ENCODE data around the gene SCAMP1.
"Not testable (repeated sequence)": the region's sequence is repeated elsewhere in the genome, so short reads cannot be mapped to it uniquely, and the experiment has no call there.

SCAMP1 gene

DNA sequence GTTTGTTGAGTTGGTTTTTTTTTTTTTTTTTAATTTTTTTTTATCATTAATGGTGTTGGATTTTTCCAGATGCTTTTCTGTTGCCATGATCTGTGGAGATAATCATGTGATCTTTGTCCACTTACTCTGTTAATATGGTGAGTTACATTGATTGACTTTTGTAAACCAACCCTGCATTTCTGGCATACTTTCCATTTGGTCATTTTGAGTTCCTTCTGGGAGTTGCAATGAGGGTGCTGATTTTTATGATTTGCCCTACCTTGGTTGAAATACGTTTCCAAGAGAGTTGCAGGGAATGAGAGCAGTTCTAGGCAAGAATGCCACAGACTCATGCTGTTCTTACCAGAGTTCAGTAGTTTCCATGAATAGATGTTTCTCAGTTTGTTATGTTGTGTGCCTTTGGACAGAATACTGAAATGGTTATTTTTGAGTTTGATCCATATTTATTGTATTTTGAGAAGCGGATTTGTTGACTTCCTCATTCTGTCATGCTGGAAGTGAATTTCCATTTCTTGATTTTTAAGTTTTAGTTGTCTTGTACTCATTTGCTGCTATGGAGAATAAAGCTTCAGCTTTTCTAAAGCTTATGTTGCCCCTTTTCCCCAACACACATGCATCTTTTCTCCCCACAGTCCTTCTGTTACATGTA, 69.0 kb downstream of the SCAMP1 start:
- no peak for DNase-seq

GRCh38 chr5:78430866-78431265, 70.4 kb downstream of the SCAMP1 start:
- no peak for DNase-seq

DNA sequence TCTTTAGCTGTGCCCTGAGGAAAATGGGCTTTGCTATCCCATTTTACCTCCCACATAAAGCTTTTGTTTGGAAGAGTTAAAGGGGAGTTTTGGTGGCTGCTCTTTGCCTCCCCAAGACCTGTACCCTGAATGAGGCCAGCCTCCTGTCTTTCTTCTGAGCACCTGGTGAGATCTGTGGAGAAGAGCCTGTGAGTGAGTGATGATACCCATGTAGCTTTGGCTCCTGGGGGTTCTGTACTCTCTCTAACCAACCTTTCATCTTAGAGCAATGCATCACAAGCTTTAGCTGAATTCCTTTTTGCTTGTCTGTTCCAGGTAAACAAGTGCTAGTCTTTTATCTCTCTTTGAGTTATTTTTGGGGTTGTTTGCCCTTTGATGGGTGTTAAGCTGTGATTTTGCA, 73.6 kb downstream of the SCAMP1 start:
- no peak for DNase-seq

DNA sequence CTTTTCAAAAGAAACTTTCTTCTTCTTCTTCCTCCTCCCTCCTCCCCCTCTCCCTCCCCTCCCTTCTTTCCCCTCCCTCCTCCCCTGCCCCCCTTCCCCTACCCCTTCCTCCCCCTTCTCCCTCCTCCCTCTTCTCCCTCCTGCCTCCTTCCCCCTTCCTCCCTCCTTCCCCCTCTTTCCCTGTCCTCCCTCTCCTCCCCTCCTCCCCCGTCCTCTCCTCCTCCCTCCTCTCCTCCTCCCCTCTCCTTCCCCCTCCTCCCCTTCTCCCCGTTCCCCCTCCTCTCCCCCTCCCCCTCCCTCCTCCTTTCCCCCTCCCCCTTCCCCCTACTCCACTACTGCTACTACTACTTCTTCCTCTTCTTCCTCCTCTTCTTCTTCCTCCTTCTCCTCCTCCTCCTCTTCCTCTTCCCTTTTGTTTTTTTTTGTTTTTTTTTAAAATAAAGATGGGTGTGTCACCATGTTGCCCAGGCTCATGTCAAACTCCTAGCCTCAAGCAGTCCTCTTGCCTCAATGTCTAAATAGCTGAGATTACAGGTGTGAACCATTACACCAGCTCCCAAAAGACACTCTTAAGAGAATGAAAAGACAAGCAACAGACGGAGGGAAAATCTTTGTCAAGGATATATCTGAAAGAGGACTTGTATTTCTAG, 87.5 kb downstream of the SCAMP1 start:
- no peak for DNase-seq

DNA sequence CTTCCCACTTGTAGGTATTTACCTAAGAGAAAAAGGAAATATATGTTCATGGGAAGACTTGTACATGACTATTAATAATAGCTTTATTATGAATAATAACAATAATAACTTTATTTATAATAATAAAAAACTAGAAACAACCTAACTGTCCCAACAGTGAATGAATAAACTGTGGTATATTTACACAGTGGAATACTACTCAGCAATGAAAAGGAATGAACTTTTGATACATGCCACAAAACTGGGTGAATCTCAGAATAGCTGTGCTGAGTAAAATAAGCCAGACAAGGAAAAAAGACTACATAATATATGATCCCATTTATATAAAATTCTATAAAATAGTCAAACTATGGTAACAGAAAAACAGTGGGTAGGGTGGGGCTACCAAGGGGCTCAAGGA, 88.7 kb downstream of the SCAMP1 start:
- DNase-seq: no peak

DNA sequence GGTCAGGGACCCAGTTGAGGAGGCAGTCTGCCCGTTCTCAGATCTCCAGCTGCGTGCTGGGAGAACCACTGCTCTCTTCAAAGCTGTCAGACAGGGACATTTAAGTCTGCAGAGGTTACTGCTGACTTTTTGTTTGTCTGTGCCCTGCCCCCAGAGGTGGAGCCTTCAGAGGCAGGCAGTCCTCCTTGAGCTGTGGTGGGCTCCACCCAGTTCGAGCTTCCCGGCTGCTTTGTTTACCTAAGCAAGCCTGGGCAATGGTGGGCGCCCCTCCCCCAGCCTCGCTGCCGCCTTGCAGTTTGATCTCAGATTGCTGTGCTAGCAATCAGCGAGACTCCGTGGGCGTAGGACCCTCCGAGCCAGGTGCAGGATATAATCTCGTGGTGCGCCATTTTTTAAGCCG, 97.1 kb downstream of the SCAMP1 start:
- DNase-seq: not testable (repeated sequence)

- DNase-seq: no peak
Measured at GRCh38 chr5:78458843-78459242, 98.4 kb downstream of the SCAMP1 start.

- DNase-seq: no peak
Measured at GRCh38 chr5:78467140-78467539, 106.7 kb downstream of the SCAMP1 start.

- no peak for DNase-seq
Measured at GRCh38 chr5:78467752-78468357, 107.4 kb downstream of the SCAMP1 start.

DNA sequence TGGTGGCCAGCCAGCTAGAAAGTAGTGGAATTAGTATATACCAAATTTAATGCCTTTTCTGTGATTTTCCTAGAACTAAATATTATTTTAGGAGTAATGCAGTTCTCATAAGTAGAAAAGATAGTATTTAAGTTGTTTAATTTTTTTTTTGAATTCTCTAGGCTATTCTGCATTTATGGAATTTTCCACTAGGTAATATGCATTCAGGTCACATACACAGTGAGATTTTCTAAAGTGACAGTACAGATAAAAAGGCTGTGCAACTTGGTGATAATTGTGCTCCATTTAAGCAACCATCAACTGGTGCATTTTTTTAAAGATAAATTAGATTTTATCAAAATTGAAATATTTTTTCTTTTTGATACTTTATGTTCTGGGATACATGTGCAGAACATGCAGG, 111.5 kb downstream of the SCAMP1 start:
- no peak for DNase-seq

GRCh38 chr5:78472469-78473106, 112.2 kb downstream of the SCAMP1 start:
- no peak for DNase-seq

GRCh38 chr5:78473751-78474150, 113.3 kb downstream of the SCAMP1 start:
- DNase-seq: no peak

DNA sequence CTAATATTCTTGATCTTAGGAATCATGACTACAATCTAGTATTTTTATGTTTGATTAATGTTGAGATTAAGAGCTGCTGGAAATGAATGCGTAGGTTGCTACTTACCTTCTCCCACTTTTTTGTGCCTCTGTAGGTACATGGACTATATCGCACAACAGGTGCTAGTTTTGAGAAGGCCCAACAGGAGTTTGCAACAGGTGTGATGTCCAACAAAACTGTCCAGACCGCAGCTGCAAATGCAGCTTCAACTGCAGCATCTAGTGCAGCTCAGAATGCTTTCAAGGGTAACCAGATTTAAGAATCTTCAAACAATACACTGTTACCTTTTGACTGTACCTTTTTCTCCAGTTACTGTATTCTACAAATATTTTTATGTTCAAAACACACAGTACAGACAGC, 115.0 kb downstream of the SCAMP1 start:
- no peak for DNase-seq

DNA sequence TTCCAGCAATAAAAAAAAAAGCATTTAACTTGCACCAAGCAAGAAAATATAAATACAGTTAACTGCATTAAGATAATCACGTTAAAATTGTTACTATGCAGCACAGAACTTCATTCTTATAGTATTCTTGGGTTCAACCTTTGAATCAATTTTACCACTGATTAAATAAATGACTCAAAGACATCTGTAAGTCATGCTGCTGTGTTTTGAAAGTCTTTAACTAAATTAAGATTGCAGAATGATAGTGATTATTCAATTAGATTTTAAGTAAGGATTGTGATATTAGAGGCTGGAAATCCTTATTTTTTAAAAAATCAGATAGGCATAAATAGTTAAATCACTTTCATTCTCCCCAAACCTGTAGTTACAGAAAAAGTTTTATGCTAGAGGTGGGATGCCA, 116.4 kb downstream of the SCAMP1 start:
- DNase-seq: no peak

GRCh38 chr5:78482948-78483347, 122.5 kb downstream of the SCAMP1 start:
- no peak for DNase-seq

DNA sequence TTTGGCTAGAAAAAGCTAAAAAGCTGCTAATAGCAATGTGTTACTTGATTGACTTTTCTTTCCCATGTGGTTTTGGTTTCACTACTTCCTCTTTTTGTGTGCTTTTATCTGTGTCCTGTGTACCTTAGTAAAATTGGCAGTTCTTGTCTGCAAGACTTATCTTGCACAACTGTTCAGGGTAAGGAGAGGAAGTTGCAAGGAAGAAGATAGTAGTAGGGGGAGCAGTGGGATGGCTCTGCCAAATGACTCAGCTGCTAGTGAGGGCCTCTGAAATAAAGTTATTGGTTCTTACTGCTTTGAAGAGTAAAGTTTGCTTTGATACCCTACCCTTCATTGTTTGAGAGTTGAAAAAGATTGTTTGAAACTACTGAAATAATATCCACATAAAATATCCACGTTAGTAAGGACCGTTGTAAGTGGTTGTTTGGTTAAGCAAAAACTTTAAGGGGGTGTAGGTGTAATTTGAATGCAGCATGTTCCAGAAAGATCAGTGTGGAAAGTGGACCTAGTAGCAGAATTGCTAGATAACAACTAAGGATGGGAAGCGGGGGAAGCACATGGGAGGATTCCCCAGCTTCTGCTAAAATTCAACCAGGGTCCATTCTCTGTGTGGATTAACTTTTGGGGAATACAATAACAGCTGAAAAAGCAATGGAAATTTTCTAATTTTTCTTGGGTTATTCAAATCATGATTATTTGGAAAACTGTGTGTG, 123.5 kb downstream of the SCAMP1 start:
- no peak for DNase-seq

GRCh38 chr5:78486218-78486617, 125.8 kb downstream of the SCAMP1 start:
- DNase-seq: no peak

DNA sequence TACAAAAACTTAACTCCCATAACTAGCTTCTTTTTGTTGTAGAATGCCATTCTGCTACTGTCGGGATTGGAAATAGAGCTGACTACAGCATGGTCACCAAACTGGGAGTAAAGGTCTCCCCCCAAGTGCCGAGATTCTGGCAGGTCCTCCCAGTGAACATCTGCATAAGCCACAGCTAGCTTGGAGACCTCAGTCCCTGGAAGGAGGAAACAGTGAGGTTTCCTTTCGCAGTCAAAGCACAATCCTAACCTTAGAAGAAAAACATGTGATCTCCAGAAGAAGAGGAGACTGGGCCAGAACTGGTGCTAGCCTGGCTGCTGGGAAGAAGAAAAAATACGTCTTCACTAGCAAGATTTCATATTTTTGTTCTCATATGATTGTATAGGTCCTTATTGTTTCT, 127.4 kb downstream of the SCAMP1 start:
- no peak for DNase-seq

DNA sequence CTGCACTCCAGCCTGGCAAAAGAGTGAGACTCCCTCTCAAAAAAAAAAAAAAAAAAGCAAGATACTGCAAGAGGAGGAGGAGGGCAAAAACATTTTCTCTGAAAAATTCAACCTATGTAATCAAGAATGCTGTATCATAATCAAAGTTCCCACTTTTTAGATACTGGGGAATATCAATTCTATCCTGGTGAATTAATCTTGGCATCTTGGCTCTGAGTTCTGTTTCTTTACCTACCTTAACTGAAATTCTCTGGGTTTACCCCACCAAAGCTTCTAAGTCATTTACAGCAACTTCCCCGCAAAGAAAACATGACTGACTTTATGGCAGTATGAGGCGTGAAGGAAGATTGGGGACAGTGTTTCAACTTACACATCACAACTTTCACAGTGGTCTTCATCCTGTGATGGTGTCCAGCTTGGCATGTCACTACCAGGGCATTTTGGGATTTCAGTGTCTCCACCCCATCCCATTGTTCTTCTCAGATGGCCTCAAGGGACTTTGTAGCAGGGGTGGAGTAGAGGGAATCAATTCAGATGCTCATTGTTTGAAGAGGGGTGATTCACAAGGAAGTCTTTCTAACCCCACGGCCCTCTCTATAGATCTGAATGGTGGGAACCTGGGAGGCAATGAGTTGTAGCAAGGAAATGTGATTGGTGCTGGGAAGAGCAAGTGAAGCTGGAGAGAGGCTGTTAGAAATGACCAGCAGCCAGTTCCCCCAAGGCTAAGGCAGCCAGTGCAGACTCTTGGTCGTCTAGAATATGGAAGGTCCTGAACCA, 130.5 kb downstream of the SCAMP1 start:
- DNase-seq: no peak

DNA sequence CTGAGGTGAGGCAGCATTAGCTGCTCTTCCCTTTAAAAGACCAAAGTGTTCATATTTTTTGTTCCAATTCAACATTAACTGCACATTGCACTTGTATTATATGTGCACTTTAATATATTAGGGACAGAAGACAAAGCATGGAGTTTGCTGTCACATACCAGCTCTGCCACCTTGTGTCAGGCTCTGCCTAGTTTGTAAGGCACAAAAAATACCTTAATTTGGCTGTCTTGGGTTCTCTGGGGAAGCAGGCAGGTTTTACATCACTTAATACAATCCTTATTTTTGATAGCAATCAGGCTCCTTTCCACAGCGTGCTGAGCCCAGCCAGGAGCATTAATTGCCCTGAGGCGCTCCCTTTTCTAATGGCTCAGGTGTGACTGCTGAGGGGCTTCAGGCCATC, 131.8 kb downstream of the SCAMP1 start:
- no peak for DNase-seq

- DNase-seq: no peak
Measured at GRCh38 chr5:78492650-78493049, 132.2 kb downstream of the SCAMP1 start.

DNA sequence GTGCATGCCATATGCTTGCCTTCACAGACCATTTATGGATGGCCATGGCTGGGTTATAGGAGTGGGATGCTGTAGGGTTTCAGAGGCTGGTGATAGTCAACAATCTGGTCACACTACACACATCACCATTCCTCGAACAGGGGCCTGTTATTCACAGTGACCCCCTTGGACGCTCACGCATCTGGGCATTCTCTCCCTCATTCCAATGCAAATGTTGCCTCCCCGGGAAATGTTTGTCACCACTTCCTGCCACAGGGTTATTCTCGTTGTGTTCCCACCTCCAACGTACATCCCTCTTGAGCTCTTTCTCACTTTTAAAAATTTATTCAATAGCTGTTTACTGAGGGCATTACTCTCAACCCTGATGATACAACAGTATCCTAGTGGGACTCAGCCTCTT, 135.4 kb downstream of the SCAMP1 start:
- no peak for DNase-seq

- no peak for DNase-seq
Measured at GRCh38 chr5:78496373-78496772, 136.0 kb downstream of the SCAMP1 start.
